Lower leg skin (tissue), 3 donors: ENCODE data around the gene NPAS3.

Experiments
- POLR2A ChIP-seq, 2 donors: fragments of 450-650 bp; IDR thresholded peaks; one replicate each; pipeline ENCODE4 v1.6.1; 2016 to 2017; ENCODE audit warnings: antibody characterized with exemption in 2 of 2, mild to moderate bottlenecking in 1 of 2, moderate library complexity in 1 of 2
- TF ChIP-seq, protein P1 (sequence below), 3 donors: fragments of 450-650 bp; IDR thresholded peaks; one replicate each; pipeline ENCODE4 v1.5.1; 2016; ENCODE audit warnings: antibody characterized with exemption in 3 of 3, mild to moderate bottlenecking in 3 of 3, moderate library complexity in 2 of 3

GRCh38 chr14:33359288-33359881 lies 420.7 kb downstream of the NPAS3 start:
- TF ChIP-seq POLR2A (IDR thresholded peaks at IDR 0.05): no peak
- TF ChIP-seq, protein P1, sequence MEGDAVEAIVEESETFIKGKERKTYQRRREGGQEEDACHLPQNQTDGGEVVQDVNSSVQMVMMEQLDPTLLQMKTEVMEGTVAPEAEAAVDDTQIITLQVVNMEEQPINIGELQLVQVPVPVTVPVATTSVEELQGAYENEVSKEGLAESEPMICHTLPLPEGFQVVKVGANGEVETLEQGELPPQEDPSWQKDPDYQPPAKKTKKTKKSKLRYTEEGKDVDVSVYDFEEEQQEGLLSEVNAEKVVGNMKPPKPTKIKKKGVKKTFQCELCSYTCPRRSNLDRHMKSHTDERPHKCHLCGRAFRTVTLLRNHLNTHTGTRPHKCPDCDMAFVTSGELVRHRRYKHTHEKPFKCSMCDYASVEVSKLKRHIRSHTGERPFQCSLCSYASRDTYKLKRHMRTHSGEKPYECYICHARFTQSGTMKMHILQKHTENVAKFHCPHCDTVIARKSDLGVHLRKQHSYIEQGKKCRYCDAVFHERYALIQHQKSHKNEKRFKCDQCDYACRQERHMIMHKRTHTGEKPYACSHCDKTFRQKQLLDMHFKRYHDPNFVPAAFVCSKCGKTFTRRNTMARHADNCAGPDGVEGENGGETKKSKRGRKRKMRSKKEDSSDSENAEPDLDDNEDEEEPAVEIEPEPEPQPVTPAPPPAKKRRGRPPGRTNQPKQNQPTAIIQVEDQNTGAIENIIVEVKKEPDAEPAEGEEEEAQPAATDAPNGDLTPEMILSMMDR (IDR thresholded peaks at IDR 0.05): no peak
